SK-N-SH (cell line): ENCODE data around the gene MVB12B.

Experiments
- EP300 ChIP-seq, 2 experiments: IDR thresholded peaks; 2 replicates each; pipeline versions ENCODE4 v1.4.0 to v1.6.1; 2012; ENCODE audit warnings: borderline replicate concordance in 1 of 2, low read depth in 1 of 2, low read length in 1 of 2
- GABPA ChIP-seq: IDR thresholded peaks from 2 replicates; pipeline ENCODE4 v1.4.0; 2012; ENCODE audit warnings: low read depth, mild to moderate bottlenecking
- GATA2 ChIP-seq: sonication (generic); formaldehyde crosslinking; IDR thresholded peaks from 2 replicates; pipeline ENCODE4 v1.5.0; 2020; ENCODE audit warnings: mild to moderate bottlenecking, missing genetic modification reagents
- JUND ChIP-seq: IDR thresholded peaks from 2 replicates; pipeline ENCODE4 v1.4.0; 2012
- MXI1 ChIP-seq: IDR thresholded peaks from 2 replicates; pipeline ENCODE4 v1.6.1; 2012; ENCODE audit warnings: mild to moderate bottlenecking, low read depth, low read length, improper control_type of control experiment
- POLR2AphosphoS5 ChIP-seq: IDR thresholded peaks from 2 replicates; pipeline ENCODE4 v1.6.1; 2012; ENCODE audit warnings: low read depth, low read length
- RXRA ChIP-seq: IDR thresholded peaks from 2 replicates; pipeline ENCODE4 v1.4.0; 2012; ENCODE audit warnings: low read depth, mild to moderate bottlenecking, borderline replicate concordance
- SMC3 ChIP-seq: IDR thresholded peaks from 2 replicates; pipeline ENCODE4 v1.6.1; 2012; ENCODE audit warnings: low read depth, low read length, improper control_type of control experiment
- TEAD4 ChIP-seq: IDR thresholded peaks from 2 replicates; pipeline ENCODE4 v1.4.0; 2012; ENCODE audit warnings: mild to moderate bottlenecking, borderline replicate concordance; ENCODE audit not compliant: insufficient read depth
- TF ChIP-seq, protein P1 (sequence below): fragments of 200-600 bp; sonication (generic); IDR thresholded peaks from 2 replicates; pipeline ENCODE4 v1.6.1; 2017; ENCODE audit warnings: antibody characterized with exemption, mild to moderate bottlenecking, moderate library complexity
- TF ChIP-seq, protein P2 (sequence below): IDR thresholded peaks from 2 replicates; pipeline ENCODE4 v1.4.0; 2012; ENCODE audit warnings: low read depth, borderline replicate concordance
- TF ChIP-seq, protein P3 (sequence below): IDR thresholded peaks from 2 replicates; pipeline ENCODE4; 2012
- TF ChIP-seq, protein P4 (sequence below): IDR thresholded peaks from 2 replicates; pipeline ENCODE4 v1.4.0; 2012; ENCODE audit warnings: low read depth
- TF ChIP-seq, protein P5 (sequence below): IDR thresholded peaks from 2 replicates; pipeline ENCODE4 v1.4.0; 2012; ENCODE audit warnings: low read depth, borderline replicate concordance

- TF ChIP-seq, protein P1, sequence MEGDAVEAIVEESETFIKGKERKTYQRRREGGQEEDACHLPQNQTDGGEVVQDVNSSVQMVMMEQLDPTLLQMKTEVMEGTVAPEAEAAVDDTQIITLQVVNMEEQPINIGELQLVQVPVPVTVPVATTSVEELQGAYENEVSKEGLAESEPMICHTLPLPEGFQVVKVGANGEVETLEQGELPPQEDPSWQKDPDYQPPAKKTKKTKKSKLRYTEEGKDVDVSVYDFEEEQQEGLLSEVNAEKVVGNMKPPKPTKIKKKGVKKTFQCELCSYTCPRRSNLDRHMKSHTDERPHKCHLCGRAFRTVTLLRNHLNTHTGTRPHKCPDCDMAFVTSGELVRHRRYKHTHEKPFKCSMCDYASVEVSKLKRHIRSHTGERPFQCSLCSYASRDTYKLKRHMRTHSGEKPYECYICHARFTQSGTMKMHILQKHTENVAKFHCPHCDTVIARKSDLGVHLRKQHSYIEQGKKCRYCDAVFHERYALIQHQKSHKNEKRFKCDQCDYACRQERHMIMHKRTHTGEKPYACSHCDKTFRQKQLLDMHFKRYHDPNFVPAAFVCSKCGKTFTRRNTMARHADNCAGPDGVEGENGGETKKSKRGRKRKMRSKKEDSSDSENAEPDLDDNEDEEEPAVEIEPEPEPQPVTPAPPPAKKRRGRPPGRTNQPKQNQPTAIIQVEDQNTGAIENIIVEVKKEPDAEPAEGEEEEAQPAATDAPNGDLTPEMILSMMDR = no peak
- TF ChIP-seq GATA2 (CRISPR knock-in tag) (no peak), MXI1 (no peak), TEAD4 (no peak), EP300 (IDR thresholded peaks at IDR 0.05; ENCODE audit: borderline replicate concordance in 1 of 2, low read depth in 1 of 2, low read length in 1 of 2) (no peak), RXRA (no peak), GABPA (no peak), SMC3 (no peak), POLR2AphosphoS5 (no peak), JUND (no peak)
- TF ChIP-seq, protein P2, sequence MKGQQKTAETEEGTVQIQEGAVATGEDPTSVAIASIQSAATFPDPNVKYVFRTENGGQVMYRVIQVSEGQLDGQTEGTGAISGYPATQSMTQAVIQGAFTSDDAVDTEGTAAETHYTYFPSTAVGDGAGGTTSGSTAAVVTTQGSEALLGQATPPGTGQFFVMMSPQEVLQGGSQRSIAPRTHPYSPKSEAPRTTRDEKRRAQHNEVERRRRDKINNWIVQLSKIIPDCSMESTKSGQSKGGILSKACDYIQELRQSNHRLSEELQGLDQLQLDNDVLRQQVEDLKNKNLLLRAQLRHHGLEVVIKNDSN = no peak
- TF ChIP-seq, protein P3, sequence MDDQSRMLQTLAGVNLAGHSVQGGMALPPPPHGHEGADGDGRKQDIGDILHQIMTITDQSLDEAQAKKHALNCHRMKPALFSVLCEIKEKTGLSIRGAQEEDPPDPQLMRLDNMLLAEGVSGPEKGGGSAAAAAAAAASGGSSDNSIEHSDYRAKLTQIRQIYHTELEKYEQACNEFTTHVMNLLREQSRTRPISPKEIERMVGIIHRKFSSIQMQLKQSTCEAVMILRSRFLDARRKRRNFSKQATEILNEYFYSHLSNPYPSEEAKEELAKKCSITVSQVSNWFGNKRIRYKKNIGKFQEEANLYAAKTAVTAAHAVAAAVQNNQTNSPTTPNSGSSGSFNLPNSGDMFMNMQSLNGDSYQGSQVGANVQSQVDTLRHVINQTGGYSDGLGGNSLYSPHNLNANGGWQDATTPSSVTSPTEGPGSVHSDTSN = no peak
- TF ChIP-seq, protein P4, sequence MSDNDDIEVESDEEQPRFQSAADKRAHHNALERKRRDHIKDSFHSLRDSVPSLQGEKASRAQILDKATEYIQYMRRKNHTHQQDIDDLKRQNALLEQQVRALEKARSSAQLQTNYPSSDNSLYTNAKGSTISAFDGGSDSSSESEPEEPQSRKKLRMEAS = no peak
- TF ChIP-seq, protein P5, sequence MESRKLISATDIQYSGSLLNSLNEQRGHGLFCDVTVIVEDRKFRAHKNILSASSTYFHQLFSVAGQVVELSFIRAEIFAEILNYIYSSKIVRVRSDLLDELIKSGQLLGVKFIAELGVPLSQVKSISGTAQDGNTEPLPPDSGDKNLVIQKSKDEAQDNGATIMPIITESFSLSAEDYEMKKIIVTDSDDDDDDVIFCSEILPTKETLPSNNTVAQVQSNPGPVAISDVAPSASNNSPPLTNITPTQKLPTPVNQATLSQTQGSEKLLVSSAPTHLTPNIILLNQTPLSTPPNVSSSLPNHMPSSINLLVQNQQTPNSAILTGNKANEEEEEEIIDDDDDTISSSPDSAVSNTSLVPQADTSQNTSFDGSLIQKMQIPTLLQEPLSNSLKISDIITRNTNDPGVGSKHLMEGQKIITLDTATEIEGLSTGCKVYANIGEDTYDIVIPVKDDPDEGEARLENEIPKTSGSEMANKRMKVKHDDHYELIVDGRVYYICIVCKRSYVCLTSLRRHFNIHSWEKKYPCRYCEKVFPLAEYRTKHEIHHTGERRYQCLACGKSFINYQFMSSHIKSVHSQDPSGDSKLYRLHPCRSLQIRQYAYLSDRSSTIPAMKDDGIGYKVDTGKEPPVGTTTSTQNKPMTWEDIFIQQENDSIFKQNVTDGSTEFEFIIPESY = no peak
Measured at GRCh38 chr9:126519660-126520420, 193.2 kb downstream of the MVB12B start.
